Measurements from ENCODE around the gene FURIN. TPM values are rescaled to one million over a fixed set of nuclear protein-coding genes. Genes with fewer than 3 reads are reported as not detected.

FURIN gene
- total RNA-seq, 2 experiments from 2014 or later = 4.9 to 10.3 TPM

GRCh38 chr15:90876046-90876445, 7.7 kb downstream of the FURIN start:
- no peaks in the 10 kb centered on the region for H3K9me3 ChIP-seq (ENCODE audit: low read length)
- no TSS peak for BruUV-seq (replicated peaks)
- no peak for DNase-seq (ENCODE audit: low spot score)
- H4K20me1 ChIP-seq (ENCODE audit: insufficient read depth, low read length) = no peaks in the 10 kb centered on the region; the same call in 1 of the 2 replicates
- TF ChIP-seq, protein P1, sequence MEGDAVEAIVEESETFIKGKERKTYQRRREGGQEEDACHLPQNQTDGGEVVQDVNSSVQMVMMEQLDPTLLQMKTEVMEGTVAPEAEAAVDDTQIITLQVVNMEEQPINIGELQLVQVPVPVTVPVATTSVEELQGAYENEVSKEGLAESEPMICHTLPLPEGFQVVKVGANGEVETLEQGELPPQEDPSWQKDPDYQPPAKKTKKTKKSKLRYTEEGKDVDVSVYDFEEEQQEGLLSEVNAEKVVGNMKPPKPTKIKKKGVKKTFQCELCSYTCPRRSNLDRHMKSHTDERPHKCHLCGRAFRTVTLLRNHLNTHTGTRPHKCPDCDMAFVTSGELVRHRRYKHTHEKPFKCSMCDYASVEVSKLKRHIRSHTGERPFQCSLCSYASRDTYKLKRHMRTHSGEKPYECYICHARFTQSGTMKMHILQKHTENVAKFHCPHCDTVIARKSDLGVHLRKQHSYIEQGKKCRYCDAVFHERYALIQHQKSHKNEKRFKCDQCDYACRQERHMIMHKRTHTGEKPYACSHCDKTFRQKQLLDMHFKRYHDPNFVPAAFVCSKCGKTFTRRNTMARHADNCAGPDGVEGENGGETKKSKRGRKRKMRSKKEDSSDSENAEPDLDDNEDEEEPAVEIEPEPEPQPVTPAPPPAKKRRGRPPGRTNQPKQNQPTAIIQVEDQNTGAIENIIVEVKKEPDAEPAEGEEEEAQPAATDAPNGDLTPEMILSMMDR (conservative IDR thresholded peaks at IDR 0.05; ENCODE audit: low read length) = no peak
- TF ChIP-seq EZH2phosphoT487 (IDR thresholded peaks at IDR 0.05; ENCODE audit: borderline replicate concordance, low read depth, low read length) = no peak
- no peak overlapping the region for H3K27ac ChIP-seq (ENCODE audit: low read depth, low read length, poor library complexity, severe bottlenecking)
- peaks cover 15% of the 10 kb centered on the region for H3K4me1 ChIP-seq (ENCODE audit: insufficient read depth, low read length, poor library complexity, severe bottlenecking)
- H3K36me3 ChIP-seq (ENCODE audit: insufficient read depth, low read length) = no peaks in the 10 kb centered on the region
- ChIA-PET CTCF (ENCODE audit: unreplicated experiment) (no interaction called here), POLR2A (no interaction called here)
- intact Hi-C loops (cut with micrococcal nuclease; ENCODE audit: unreplicated experiment) = no loop called here
- no peaks in the 10 kb centered on the region for H3K9me2 ChIP-seq (ENCODE audit: insufficient read depth, low read length)
- no peak overlapping the region for H3K4me3 ChIP-seq (ENCODE audit: low read depth, low read length, poor library complexity, severe bottlenecking)
- H2AFZ ChIP-seq (ENCODE audit: low read length) = no peak overlapping the region
- H3K4me2 ChIP-seq (ENCODE audit: low read length) = no peak overlapping the region
- H3K79me2 ChIP-seq (ENCODE audit: insufficient read depth, low read depth, low read length) = no peaks in the 10 kb centered on the region

GRCh38 chr15:90876512-90877170, 8.3 kb downstream of the FURIN start:
- no peak overlapping the region for H3K4me3 ChIP-seq (ENCODE audit: low read depth, low read length, poor library complexity, severe bottlenecking)

GRCh38 chr15:90877315-90877714, 8.9 kb downstream of the FURIN start:
- ChIA-PET POLR2A (no interaction called here), CTCF (ENCODE audit: unreplicated experiment) (no interaction called here)
- no peak overlapping the region for H2AFZ ChIP-seq (ENCODE audit: low read length)
- H3K27ac ChIP-seq (ENCODE audit: low read depth, low read length, poor library complexity, severe bottlenecking) = no peak overlapping the region
- H3K36me3 ChIP-seq (ENCODE audit: insufficient read depth, low read length) = no peaks in the 10 kb centered on the region
- H3K79me2 ChIP-seq (ENCODE audit: insufficient read depth, low read depth, low read length) = no peaks in the 10 kb centered on the region
- H3K4me1 ChIP-seq (ENCODE audit: insufficient read depth, low read length, poor library complexity, severe bottlenecking) = peaks cover 9% of the 10 kb centered on the region
- H3K4me2 ChIP-seq (ENCODE audit: low read length) = no peak overlapping the region
- TF ChIP-seq EZH2phosphoT487 (IDR thresholded peaks at IDR 0.05; ENCODE audit: borderline replicate concordance, low read depth, low read length) = no peak
- TF ChIP-seq, protein P1 (conservative IDR thresholded peaks at IDR 0.05; ENCODE audit: low read length) = no peak
- H3K4me3 ChIP-seq (ENCODE audit: low read depth, low read length, poor library complexity, severe bottlenecking) = no peak overlapping the region
- BruUV-seq (replicated peaks) = no TSS peak
- H3K9me3 ChIP-seq (ENCODE audit: low read length) = no peaks in the 10 kb centered on the region
- no peaks in the 10 kb centered on the region for H3K9me2 ChIP-seq (ENCODE audit: insufficient read depth, low read length)
- intact Hi-C loops (cut with micrococcal nuclease; ENCODE audit: unreplicated experiment) = no loop called here
- no peak for DNase-seq (ENCODE audit: low spot score)
- no peaks in the 10 kb centered on the region; the same call in 1 of the 2 replicates for H4K20me1 ChIP-seq (ENCODE audit: insufficient read depth, low read length)

More at GRCh38 chr15:90876512-90877170, 8.3 kb downstream of the FURIN start:
- Histone ChIP-seq H3K4me2 (ENCODE audit: low read length) (no peak overlapping the region), H2AFZ (ENCODE audit: low read length) (no peak overlapping the region), H3K79me2 (ENCODE audit: insufficient read depth, low read depth, low read length) (no peaks in the 10 kb centered on the region), H3K9me2 (ENCODE audit: insufficient read depth, low read length) (no peaks in the 10 kb centered on the region), H3K36me3 (ENCODE audit: insufficient read depth, low read length) (no peaks in the 10 kb centered on the region), H3K27ac (ENCODE audit: low read depth, low read length, poor library complexity, severe bottlenecking) (no peak overlapping the region), H3K4me1 (ENCODE audit: insufficient read depth, low read length, poor library complexity, severe bottlenecking) (peaks cover 15% of the 10 kb centered on the region), H3K9me3 (ENCODE audit: low read length) (no peaks in the 10 kb centered on the region), H4K20me1 (ENCODE audit: insufficient read depth, low read length) (no peaks in the 10 kb centered on the region; the same call in 1 of the 2 replicates)
- TF ChIP-seq, protein P1 (conservative IDR thresholded peaks at IDR 0.05; ENCODE audit: low read length) = no peak
- TF ChIP-seq EZH2phosphoT487 (IDR thresholded peaks at IDR 0.05; ENCODE audit: borderline replicate concordance, low read depth, low read length) = no peak
- DNase-seq (ENCODE audit: low spot score) = no peak
- intact Hi-C loops (cut with micrococcal nuclease; ENCODE audit: unreplicated experiment) = no loop called here
- CTCF ChIA-PET (ENCODE audit: unreplicated experiment) = no interaction called here
- BruUV-seq (replicated peaks) = no TSS peak
- POLR2A ChIA-PET = no interaction called here
